GM18861 (cell line): ENCODE measurements around the gene PRAME.
"Not testable (repeated sequence)": the region's sequence is repeated elsewhere in the genome, so short reads cannot be mapped to it uniquely, and the experiment has no call there.

Experiments
- ATAC-seq: cut with Tn5 transposase; IDR thresholded peaks from one replicate; pipeline ENCODE4 v1.9.1; 2021; ENCODE audit not compliant: unreplicated experiment

Gene PRAME

GRCh38 chr22:22552630-22553029 lies 6.4 kb downstream of the PRAME start:
- no peak for ATAC-seq

- no peak for ATAC-seq
Observed at GRCh38 chr22:22550789-22551434, 8.2 kb downstream of the PRAME start.

- ATAC-seq = no peak
Observed at GRCh38 chr22:22548910-22549309, 10.2 kb downstream of the PRAME start.

- ATAC-seq = no peak
Observed at GRCh38 chr22:22548317-22548716, 10.7 kb downstream of the PRAME start.

GRCh38 chr22:22547692-22548300 lies 11.3 kb downstream of the PRAME start:
- ATAC-seq = no peak

- ATAC-seq = no peak
Observed at GRCh38 chr22:22547226-22547625, 11.8 kb downstream of the PRAME start.

- no peak for ATAC-seq
Observed at GRCh38 chr22:22546490-22546889, 12.6 kb downstream of the PRAME start.

GRCh38 chr22:22545084-22545483 lies 14.0 kb downstream of the PRAME start:
- ATAC-seq = no peak

- no peak for ATAC-seq
Observed at GRCh38 chr22:22538226-22538989, 20.7 kb downstream of the PRAME start.

GRCh38 chr22:22536916-22537315 lies 22.1 kb downstream of the PRAME start:
- no peak for ATAC-seq

- no peak for ATAC-seq
Observed at GRCh38 chr22:22536515-22536914, 22.6 kb downstream of the PRAME start.

- no peak for ATAC-seq
Observed at GRCh38 chr22:22535662-22536061, 23.4 kb downstream of the PRAME start.

- ATAC-seq = no peak
Observed at GRCh38 chr22:22534604-22535415, 24.3 kb downstream of the PRAME start.

GRCh38 chr22:22533863-22534262 lies 25.2 kb downstream of the PRAME start:
- no peak for ATAC-seq

GRCh38 chr22:22533417-22533816 lies 25.6 kb downstream of the PRAME start:
- no peak for ATAC-seq

- ATAC-seq = not testable (repeated sequence)
Observed at GRCh38 chr22:22532547-22533071, 26.5 kb downstream of the PRAME start.

- no peak for ATAC-seq
Observed at GRCh38 chr22:22531770-22532546, 27.1 kb downstream of the PRAME start.

- ATAC-seq = no peak
Observed at GRCh38 chr22:22528780-22529179, 30.3 kb downstream of the PRAME start.

GRCh38 chr22:22527312-22527711 lies 31.8 kb downstream of the PRAME start:
- ATAC-seq = no peak
